GM12801 (cell line): ENCODE measurements around the gene TMEM217.

Experiments used
- CTCF ChIP-seq: IDR thresholded peaks from one replicate; pipeline ENCODE4 v1.5.1; 2011; ENCODE audit warnings: control low read depth; ENCODE audit not compliant: insufficient read length; ENCODE audit errors: extremely low read depth

TMEM217 gene

DNA sequence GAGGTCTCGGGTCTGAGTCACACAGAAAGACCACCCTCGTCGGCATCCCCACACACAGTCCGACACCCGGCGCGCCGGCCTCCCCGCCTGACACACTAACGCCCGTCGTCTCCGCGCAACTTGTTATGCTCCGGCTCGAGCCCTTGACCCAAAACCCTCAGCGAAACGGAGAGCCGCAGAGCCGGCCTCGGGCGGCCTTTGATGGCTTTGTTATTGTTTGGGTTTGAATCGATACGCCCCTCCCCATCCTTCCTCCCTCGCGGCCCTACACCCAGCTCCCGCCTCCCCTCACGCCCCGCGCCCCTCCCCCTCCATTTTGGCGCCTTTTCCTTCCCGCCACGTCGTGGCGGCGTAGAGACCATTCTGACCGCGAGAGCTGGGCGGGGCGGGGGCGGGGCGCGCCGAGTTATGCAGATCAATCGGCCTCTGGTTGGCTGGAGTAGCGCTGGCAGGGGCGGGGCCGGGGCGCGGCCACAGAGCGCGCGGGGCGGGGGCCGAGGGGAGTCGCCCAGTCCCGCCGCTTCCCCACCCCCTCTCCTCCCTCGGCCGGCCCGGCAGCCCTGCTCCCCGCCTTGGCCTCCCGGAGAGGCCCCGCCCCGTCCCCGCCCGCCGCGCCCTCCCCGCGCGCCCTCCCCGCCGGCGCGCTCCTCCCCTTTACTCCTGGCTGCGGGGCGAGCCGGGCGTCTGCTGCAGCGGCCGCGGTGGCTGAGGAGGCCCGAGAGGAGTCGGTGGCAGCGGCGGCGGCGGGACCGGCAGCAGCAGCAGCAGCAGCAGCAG is 88.3 kb downstream of the TMEM217 start, which contains the start of gene PIM1:
PIM1 (plus strand) TSS at position 657 of the 777 bp plus-strand sequence. CDS start 424 bp downstream, outside the sequence.
- no peak for TF ChIP-seq CTCF

GRCh38 chr6:37168811-37169495 is 89.0 kb downstream of the TMEM217 start:
- no peak for TF ChIP-seq CTCF

DNA sequence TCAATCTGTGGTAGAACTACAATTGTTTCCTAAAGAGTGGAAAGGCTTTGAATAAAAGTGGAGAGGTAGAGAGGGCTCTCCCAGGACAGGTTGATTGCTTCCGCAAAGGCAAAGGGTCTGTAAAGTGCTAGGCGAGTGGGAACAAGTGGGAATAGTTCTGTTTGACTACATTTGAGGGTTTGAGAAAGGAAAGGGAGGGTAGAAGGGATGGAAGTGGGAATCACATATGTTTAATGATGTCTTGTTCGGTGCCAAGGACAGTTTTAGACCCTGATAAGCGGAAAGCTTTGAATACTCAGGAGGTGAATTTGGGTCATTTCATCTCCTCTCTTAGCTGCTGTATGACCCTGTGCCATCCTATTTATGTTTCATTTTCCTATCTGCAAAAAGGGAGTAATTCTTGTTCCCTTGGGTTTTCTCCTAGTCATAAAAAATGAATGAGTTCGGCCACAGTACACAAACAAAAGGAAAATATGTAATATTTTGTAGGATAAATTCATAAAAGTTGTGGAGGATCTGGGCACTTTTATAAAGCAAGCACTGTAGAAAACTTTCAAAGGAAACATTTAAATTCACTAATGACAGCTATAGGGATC is 89.7 kb downstream of the TMEM217 start:
- TF ChIP-seq CTCF = no peak

- no peak for TF ChIP-seq CTCF
Measured at GRCh38 chr6:37162740-37163139, 95.2 kb downstream of the TMEM217 start.
